Astrocyte of the spinal cord (primary cell): Measurements from ENCODE around the gene SMC3.
"Not testable (repeated sequence)": the region's sequence is repeated elsewhere in the genome, so short reads cannot be mapped to it uniquely, and the experiment has no call there.

Experiments
- DNase-seq: peaks from one replicate; pipeline ENCODE4 v3.0.0; 2011; ENCODE audit warnings: low read depth, low spot score
- H3K4me3 ChIP-seq: 2 replicates; pipeline ENCODE4 v1.5.1; 2011; ENCODE audit warnings: low read depth, mild to moderate bottlenecking, low read length, moderate library complexity
- in situ Hi-C: cut with HindIII; loops from 2 replicates; pipeline ENCODE4 v1.10.0; 2017; ENCODE audit warnings: low sequenced_read_pairs
- TF ChIP-seq, protein P1 (sequence below): IDR thresholded peaks from 2 replicates; pipeline ENCODE4 v1.5.1; 2012; ENCODE audit warnings: low read depth, mild to moderate bottlenecking, low read length, inconsistent platforms

The SMC3 gene

DNA sequence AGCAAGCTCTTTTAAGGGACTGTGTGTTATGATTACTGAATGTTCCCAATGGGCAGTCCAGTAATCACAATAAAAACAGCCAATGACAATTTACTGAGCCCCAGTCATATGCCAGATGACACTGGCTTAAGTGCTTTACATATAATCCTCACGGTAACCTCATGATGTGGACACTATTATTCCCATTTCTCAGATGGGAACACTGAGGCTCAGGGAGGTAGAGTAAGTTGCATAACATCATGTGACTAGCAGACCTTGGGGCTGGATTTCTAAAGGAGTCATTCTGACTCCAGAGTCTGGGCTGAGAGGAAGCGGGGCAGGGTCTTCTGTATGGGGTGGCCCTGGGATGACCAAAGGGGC, 69.1 kb downstream of the SMC3 start:
- DNase-seq: no peak
- H3K4me3 ChIP-seq: no peak overlapping the region
- in situ Hi-C loops: no loop called here
- TF ChIP-seq, protein P1, sequence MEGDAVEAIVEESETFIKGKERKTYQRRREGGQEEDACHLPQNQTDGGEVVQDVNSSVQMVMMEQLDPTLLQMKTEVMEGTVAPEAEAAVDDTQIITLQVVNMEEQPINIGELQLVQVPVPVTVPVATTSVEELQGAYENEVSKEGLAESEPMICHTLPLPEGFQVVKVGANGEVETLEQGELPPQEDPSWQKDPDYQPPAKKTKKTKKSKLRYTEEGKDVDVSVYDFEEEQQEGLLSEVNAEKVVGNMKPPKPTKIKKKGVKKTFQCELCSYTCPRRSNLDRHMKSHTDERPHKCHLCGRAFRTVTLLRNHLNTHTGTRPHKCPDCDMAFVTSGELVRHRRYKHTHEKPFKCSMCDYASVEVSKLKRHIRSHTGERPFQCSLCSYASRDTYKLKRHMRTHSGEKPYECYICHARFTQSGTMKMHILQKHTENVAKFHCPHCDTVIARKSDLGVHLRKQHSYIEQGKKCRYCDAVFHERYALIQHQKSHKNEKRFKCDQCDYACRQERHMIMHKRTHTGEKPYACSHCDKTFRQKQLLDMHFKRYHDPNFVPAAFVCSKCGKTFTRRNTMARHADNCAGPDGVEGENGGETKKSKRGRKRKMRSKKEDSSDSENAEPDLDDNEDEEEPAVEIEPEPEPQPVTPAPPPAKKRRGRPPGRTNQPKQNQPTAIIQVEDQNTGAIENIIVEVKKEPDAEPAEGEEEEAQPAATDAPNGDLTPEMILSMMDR: no peak

DNA sequence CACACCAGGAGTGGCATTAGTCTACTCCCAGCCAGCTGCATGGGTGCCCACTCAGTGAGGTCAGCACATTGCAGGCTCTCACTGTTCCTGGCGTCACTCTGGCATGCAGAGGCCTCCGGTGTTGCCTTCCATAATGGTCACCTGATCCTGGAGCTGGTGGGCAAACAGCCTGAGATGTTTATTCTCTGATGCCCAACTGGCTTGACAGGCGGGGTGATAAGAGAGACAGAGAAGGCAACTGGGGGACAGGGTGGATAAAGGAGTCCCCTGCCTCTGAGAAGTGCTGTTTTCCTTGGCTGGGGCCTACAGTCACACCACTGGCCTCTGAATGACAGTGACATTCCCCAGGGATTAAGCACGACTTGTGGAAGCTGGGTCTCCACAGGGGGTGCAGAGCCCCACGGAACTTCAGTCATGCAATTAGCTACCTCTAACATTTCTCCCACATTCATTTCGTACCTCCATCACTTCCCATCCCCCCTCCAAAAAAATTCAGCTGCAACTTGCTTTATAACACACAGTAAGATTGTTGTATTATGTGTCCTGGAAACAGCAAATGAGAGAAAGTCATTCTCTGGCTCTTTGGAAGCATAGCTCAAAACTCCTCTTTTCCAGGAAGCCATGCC, 69.5 kb downstream of the SMC3 start:
- in situ Hi-C loops: no loop called here
- H3K4me3 ChIP-seq: no peak overlapping the region
- DNase-seq: no peak
- TF ChIP-seq, protein P1: no peak

DNA sequence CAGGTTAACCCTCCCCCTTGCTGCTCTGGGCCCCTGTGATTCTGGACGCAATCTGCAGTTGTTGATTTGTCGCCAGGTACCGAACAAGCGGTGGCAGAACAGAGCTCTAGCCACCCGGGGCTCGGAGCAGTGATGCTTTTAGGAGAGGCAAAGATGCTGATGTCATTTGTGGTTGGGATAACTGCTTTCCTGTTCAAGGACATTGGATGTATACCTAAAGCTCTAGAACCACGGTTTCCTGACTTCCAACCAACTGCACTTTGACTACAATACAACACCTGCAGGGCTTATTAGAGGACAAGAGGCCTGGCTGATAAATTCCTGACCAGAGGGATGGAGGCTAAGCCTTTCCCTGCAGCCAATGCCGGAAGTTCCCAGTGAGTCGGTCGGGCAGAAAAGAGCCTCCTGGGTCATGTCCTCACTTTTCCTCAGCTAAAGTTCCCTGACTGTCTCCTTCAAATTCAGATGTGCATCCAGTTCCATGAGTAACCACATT, 70.1 kb downstream of the SMC3 start:
- in situ Hi-C loops: no loop called here
- TF ChIP-seq, protein P1: no peak
- no peak overlapping the region for H3K4me3 ChIP-seq
- no peak for DNase-seq

DNA sequence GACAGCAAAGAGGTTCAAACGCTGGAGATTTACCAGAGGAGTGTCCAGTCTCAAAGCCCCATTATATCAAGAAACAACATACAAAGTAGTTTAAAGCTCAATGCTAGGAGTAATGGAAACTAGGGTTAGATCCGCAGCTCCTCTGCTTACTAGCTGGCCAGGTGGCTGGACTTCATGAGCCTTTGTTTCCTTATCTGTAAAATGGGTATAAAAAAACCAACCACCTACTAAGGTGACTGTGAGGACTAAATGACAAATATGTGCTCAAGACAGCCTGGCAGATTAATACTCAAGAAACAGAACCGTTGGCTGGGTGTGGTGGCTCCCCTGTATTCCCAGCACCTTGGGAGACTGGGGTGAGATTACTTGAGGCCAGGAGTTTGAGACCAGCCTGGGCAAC, 70.8 kb downstream of the SMC3 start:
- DNase-seq: no peak
- no peak overlapping the region for H3K4me3 ChIP-seq
- in situ Hi-C loops: no loop called here

DNA sequence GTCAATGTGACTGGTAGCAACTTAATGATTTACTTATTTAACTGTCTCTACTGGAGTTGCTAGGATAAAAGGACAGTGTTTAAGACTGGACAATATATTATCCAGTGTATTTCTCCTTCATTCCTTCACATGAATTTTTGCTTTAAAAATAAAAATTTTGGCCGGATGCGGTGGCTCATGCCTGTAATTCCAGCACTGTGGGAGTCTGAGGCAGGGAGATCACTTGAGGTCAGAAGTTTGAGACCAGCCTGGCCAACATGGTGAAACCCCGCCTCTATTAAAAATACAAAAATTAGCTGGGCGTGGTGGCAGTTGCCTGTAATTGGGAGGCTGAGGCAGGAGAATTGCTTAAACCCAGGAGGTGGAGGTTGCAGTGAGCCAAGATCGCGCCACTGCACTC, 71.6 kb downstream of the SMC3 start:
- DNase-seq, H3K4me3 ChIP-seq, in situ Hi-C loops: not testable (repeated sequence)

More for the DNA sequence above, 70.8 kb downstream of the SMC3 start:
- TF ChIP-seq, protein P1: no peak

DNA sequence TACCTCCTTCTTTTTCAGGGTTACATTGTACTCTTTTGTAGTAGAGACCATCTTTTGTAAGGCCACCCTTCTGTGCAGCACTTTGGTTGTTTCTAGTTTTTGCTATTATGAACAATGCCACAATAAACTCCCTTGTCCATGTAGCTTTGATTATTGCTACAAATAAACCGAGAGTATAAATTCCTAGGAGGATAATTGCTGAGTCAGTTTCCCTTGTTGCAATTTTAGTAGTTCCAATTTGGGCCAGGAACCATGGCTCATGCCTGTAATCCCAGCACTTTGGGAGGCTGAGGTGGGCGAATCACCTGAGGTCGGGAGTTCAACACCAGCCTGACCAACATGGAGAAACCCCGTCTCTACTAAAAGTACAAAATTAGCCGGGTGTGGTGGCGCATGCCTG, 72.4 kb downstream of the SMC3 start:
- H3K4me3 ChIP-seq, in situ Hi-C loops, DNase-seq: not testable (repeated sequence)

DNA sequence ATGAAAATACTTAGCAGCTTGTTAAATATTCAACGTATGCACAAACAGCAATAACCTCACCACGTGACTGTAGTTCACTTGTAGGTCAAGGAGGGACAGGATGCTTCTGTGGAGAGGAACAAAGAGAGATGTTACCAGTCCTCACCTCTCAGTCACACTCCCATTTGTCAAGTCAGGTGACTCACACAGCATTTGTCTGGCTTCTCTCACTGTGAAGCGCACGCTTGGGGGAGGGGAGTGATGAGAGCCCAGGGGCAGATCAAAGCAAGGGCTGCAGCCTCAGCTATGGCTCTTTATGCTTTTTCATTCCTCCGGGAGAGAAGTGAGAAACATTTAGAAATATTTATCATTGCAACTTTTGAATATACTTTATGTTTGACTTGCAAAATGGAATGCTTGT, 73.8 kb downstream of the SMC3 start:
- DNase-seq: peak; percentile 42
- H3K4me3 ChIP-seq: no peak overlapping the region
- in situ Hi-C loops: no loop called here
- TF ChIP-seq, protein P1: no peak
